ENCODE results near the gene RPRML. TPM values are rescaled to one million over a fixed set of nuclear protein-coding genes. Genes with fewer than 3 reads are reported as not detected.
"Not testable (repeated sequence)": the region's sequence is repeated elsewhere in the genome, so short reads cannot be mapped to it uniquely, and the experiment has no call there.

RPRML gene
- total RNA-seq (2014; rRNA removed; shearing (Covaris generic)) = not detected in 2 replicates
- not detected in 2 replicates for polyA plus RNA-seq (2014; cell fraction: nucleus; rRNA removed)

DNA sequence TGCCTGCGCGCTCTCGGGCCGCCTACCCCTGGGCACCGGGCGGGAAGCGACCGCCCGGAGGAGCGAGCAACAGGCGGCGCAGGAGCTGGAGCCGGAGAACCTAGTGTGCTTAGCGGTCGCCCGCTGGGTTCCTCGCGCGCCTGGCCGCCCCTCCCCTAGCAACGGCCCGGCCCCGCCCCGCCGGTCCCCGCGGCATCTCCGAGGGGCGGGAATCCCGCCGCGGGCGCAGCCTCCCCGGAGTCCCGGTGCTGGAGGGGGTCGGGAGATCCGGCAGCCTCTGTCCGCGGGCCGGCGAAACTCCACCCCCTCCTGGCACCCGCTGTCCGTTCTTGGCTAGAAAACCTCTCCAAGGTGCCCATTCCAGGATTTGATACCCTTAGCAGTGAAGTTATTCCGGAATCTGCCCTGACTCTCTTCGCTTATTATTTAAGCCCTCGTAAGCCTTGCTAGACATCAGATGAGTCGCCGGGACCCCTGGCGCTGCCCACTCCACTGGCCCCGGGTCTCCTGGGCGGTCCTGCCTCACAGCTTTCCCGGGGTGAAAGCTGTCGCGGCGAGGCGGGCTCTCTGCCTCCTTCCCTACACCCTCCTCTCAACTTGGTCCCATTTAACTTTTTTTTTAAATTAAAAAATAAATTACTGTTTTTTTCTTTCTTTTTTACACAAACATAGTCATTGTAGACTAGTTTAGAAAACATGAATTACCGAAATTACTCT is at the start of gene RPRML:
Gene RPRML (minus strand): TSS at position 107 of the 717 bp plus-strand sequence. CDS start 246 bp downstream, outside the sequence.
- no peak for DNase-seq (ENCODE audit: extremely low read depth, low read depth)

DNA sequence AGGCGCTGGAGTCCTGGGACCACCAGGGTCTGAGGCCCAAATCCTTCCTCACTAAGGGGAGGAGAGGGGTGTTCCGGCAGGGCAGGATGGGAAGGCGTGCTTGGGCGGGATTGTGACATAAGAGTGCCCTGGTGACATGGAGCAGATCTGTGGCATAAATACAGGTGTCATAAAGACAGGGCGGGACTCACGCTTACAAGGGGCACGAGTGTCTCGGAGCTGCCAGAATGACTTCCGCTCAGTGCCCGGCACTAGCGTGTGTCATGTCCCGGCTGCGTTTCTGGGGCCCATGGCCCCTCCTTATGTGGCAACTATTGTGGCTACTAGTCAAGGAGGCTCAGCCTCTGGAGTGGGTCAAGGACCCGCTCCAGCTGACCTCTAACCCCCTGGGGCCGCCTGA is 37.9 kb upstream of the RPRML start:
- DNase-seq (ENCODE audit: extremely low read depth, low read depth) = not testable (repeated sequence)

GRCh38 chr17:47013341-47013740 is 34.3 kb upstream of the RPRML start:
- DNase-seq (ENCODE audit: extremely low read depth, low read depth) = no peak

DNA sequence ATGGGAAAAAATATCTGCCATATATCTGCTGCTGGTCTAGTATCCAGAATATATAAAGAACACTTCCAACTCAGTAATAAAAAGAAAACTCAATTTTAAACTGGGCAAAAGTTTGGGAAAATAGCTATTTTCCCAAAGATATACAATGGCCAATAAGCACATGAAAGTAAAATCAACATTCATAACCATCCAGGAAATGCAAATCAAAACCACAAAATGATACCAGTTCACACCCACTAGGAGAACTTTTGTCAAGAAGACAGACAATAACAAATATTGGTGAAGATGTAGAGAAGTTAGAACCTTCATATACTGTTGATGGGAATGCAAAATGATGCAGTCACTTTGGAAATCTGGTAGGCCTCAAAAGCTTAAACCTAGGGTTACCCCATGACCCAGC is 33.4 kb upstream of the RPRML start:
- no peak for DNase-seq (ENCODE audit: extremely low read depth, low read depth)

GRCh38 chr17:47009759-47010594 is 30.9 kb upstream of the RPRML start:
- DNase-seq (ENCODE audit: extremely low read depth, low read depth) = no peak

GRCh38 chr17:47004906-47005305 is 25.9 kb upstream of the RPRML start:
- no peak for DNase-seq (ENCODE audit: extremely low read depth, low read depth)

DNA sequence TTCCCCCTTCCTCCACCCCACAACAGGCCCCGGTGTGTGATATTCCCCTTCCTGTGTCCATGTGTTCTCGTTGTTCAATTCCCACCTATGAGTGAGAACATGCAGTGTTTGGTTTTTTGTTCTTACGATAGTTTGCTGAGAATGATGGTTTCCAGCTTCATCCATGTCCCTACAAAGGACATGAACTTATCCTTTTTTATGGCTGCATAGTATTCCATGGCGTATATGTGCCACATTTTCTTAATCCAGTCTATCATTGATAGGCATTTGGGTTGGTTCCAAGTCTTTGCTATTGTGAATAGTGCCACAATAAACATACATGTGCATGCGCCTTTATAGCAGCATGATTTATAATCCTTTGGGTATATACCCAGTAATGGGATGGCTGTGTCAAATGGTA is 24.8 kb upstream of the RPRML start:
- not testable (repeated sequence) for DNase-seq (ENCODE audit: extremely low read depth, low read depth)

DNA sequence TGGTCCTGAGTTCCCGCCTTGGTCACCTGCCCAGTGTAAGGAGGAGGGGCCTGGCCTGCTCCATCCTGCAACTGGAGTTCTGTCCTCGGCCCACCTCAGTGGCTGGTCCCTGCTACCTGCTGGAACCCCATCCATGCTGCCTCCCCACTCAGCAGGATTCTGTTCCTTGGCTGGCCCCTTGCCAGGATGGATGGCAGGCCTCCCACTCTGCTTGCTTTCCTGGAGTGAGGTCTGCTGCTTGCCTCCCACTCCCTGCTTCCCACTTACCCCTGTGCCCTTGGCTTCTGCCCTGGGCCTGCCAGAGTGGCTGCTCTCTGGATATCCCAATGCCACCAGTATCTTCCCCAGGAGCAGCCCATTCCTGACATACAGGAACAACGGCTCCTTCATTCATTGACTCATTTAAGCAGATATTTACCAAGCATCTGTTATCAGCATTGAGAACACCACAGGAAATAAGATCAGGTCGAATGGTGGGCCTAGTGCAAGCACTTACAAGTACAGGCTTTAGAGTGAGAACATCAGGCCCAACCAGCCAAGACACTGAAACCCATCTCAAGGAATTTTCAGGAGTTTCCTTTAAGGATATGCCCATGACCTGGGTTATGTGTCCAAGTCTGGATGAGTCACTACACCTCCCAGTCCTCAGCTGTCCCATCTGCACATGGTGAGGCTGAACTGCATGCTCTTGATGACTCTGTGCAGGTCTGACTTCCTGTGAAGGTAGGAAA is 17.0 kb upstream of the RPRML start:
- no peak for DNase-seq (ENCODE audit: extremely low read depth, low read depth)

DNA sequence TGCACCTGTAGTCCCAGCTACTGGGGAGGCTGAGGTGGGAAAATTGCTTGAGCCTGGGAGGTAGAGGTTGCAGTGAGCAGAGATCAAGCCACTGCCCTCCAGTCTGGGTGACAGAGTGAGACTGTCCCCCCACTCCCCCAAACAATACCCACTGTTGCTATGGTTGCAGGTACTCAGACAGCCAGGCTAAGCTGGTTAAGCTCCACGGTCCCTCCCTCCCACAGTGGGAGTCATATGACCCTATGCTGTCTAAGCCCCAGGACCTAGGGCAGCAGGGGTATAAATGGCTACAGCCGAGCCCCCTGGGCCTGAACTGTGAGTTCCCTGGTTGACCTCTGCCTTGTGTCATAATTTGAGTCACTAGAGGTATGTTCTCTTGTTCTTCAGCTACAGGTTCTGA is 15.9 kb upstream of the RPRML start:
- no peak for DNase-seq (ENCODE audit: extremely low read depth, low read depth)

DNA sequence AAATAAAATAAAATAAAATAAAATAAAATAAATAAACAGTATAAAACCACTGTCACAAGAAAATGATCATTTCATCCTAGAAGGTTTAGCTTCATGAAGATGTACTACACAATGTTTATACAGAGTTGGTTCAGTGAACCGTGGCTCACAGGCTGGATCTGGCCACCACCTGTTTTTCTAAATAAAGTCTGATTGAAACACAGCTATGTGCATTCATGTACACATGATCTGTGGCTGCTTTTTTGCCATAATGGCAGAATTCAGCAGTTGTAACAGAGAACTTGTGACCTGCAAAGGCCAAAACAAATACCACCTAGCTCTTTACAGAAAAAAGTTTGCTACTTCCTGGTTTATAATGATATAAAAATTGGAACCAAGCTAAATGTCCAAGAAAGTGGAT is 12.6 kb upstream of the RPRML start:
- no peak for DNase-seq (ENCODE audit: extremely low read depth, low read depth)

- no peak for DNase-seq (ENCODE audit: extremely low read depth, low read depth)
These were observed 10.8 kb upstream of the RPRML start for GRCh38 chr17:46989637-46990431.

DNA sequence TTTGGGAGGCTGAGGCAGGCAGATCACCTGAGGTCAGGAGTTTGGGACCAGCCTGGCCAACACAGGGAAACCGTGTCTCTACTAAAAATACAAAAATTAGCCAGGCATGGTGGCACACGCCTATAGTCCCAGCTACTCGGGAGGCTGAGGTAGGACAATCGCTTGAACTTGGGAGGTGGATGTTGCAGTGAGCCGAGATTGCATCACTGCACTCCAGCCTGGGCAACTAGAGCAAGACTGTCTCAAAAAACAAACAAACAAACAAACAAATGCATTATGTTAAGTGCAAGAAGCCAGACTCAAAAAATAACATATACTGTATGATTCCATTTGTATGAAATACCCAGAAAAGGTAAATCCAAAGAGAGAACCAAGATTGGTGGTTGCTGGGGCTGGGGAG is 8.9 kb upstream of the RPRML start:
- DNase-seq (ENCODE audit: extremely low read depth, low read depth) = not testable (repeated sequence)

GRCh38 chr17:46986366-46986765 is 7.3 kb upstream of the RPRML start:
- DNase-seq (ENCODE audit: extremely low read depth, low read depth) = no peak

GRCh38 chr17:46984892-46985291 is 5.8 kb upstream of the RPRML start:
- no peak for DNase-seq (ENCODE audit: extremely low read depth, low read depth)

GRCh38 chr17:46984341-46984740 is 5.3 kb upstream of the RPRML start:
- no peak for DNase-seq (ENCODE audit: extremely low read depth, low read depth)

DNA sequence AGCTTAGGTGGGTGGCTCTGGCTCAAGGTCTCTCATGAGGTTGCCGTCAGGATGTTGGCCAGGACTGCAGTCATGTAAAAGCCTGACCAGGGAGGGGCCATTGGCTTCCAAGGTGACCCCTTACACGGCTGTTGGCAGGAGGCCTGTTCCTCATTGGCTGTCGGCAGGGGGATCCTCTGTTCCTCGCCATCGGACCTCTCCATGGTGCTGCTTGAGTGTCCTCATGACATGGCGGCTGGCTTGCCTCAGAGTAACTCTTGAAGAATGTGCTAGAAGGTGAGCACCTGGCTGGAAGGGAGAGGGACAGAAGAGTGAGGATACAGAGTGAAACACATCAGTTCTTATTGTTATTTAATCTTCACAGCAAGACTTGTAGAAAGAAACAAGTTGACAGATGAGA is 4.7 kb upstream of the RPRML start:
- no peak for DNase-seq (ENCODE audit: extremely low read depth, low read depth)

DNA sequence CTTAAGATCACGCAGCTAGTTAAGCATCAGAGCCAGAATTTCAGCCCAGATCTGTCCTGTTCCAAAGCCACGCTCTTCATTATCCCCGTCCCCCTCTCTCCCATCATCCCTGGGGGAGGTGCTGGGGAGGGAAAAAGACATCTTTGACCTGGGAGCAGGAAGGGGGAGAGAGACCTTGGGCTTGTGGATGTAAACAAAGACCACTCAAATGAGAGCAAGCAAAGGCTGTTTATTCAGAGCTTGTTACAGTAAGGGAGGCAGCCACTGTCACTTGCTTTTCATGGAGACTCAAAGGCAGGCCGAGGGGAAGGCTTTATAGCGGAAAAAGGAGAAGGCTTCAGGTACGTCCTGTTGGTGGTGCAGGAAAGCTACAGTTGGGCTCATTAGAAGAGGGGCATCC is 3.5 kb upstream of the RPRML start:
- DNase-seq (ENCODE audit: extremely low read depth, low read depth) = no peak

DNA sequence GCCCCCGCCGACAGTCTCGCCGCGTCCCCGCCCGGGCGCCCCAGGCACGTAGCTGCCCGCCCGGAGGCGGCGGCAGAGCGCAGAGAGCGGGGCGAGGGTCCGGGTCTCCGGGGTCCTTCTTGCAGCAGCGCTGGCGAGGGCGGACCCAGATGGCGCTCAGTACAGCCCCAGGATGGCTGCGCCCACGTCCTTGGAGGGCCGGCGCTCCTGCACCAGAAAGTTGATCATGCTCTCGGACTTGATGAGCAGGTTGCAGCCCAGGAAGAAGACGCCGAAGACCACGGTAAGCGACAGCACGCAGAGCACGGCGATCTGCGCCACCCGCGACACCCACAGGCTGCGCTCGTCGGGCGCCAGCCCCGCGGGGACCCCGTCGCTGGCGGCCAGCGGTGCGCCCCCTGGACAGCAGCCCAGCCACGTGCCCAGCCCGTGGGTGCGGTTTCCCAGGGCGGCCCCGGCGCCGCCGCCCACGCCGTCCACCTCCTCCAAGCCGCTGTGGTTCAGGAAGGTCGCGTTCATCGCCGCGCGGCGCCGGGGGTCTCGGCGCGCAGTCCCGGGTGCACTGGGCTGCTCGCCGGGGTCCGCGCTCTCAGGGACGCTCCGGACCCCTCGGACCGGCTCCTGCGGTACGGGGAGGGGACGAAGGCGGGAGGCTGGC is 435 bp downstream of the RPRML start:
- DNase-seq (ENCODE audit: extremely low read depth, low read depth) = no peak

GRCh38 chr17:46977750-46978488 is 1.1 kb downstream of the RPRML start:
- DNase-seq (ENCODE audit: extremely low read depth, low read depth) = no peak

Measured in NCI-H460 (cell line).